PC-9 (cell line): Measurements from ENCODE around the gene NPS. TPM values are rescaled to one million over a fixed set of nuclear protein-coding genes. Genes with fewer than 3 reads are reported as not detected.

ENCODE experiments used
- BruUV-seq: library from RNA; stranded (reverse); fragments of 400-500 nt; replicated peaks from 2 replicates; lab custom pipeline; 2021; lab: Mats Ljungman, UMichigan
- CTCF ChIA-PET: fragments of 300-600 bp; sonication (Branson Sonifier 250); formaldehyde crosslinking; loops from one replicate; lab custom pipeline; 2022; ENCODE audit warnings: antibody characterized with exemption; lab: Charles Lee
- POLR2A ChIA-PET: fragments of 300-600 bp; sonication (Branson Sonifier 250); formaldehyde crosslinking; loops from one replicate; lab custom pipeline; 2022; ENCODE audit warnings: antibody characterized with exemption; ENCODE audit not compliant: unreplicated experiment; lab: Charles Lee
- DNase-seq, 2 experiments: peaks; one replicate each; pipeline versions ENCODE4 v3.0.0 to v3.0.0-alpha.2; 2015 to 2022; ENCODE audit warnings: mixed read lengths in 1 of 2
- H2AFZ ChIP-seq: fragments of 200-600 bp; sonication (generic); 2 replicates; pipeline ENCODE4 v1.8.1; 2017; ENCODE audit warnings: antibody characterized with exemption
- H3F3A ChIP-seq: fragments of 200-600 bp; sonication (generic); 2 replicates; pipeline ENCODE4 v1.8.1; 2017; ENCODE audit warnings: antibody characterized with exemption, mild to moderate bottlenecking, low read depth; ENCODE audit not compliant: insufficient read depth
- H3K27ac ChIP-seq: fragments of 200-600 bp; sonication (generic); 2 replicates; pipeline ENCODE4 v1.6.1; 2016; ENCODE audit warnings: mixed run types
- H3K27me3 ChIP-seq: fragments of 200-600 bp; sonication (generic); 2 replicates; pipeline ENCODE4 v1.6.1; 2016; ENCODE audit warnings: low read depth, mixed run types; ENCODE audit not compliant: insufficient read depth
- H3K36me3 ChIP-seq: fragments of 200-600 bp; sonication (generic); 2 replicates; pipeline ENCODE4 v1.6.1; 2016; ENCODE audit warnings: low read depth, mixed run types
- H3K4me1 ChIP-seq: fragments of 200-600 bp; sonication (generic); replicated peaks from 2 replicates; pipeline ENCODE4 v1.6.1; 2016; ENCODE audit warnings: mixed run types; ENCODE audit not compliant: insufficient read depth
- H3K4me2 ChIP-seq: fragments of 200-600 bp; sonication (generic); 2 replicates; pipeline ENCODE4 v1.6.1; 2017; ENCODE audit warnings: mixed run types
- H3K4me3 ChIP-seq: fragments of 200-600 bp; sonication (generic); 2 replicates; pipeline ENCODE4 v1.6.1; 2016; ENCODE audit warnings: mixed run types
- H3K79me2 ChIP-seq: fragments of 200-600 bp; sonication (generic); 2 replicates; pipeline ENCODE4 v1.6.1; 2017; ENCODE audit warnings: low read depth, mixed run types
- H3K9me2 ChIP-seq: fragments of 200-600 bp; sonication (generic); 2 replicates; pipeline ENCODE4 v1.8.1; 2017; ENCODE audit warnings: mild to moderate bottlenecking; ENCODE audit not compliant: insufficient read depth
- H3K9me3 ChIP-seq: fragments of 200-600 bp; sonication (generic); 2 replicates; pipeline ENCODE4 v1.8.1; 2016; ENCODE audit warnings: low read depth; ENCODE audit not compliant: insufficient read depth
- H4K20me1 ChIP-seq: fragments of 200-600 bp; sonication (generic); 2 replicates; pipeline ENCODE4 v1.8.1; 2017; ENCODE audit not compliant: insufficient read depth
- CTCF ChIP-seq: fragments of 200-600 bp; sonication (generic); conservative IDR thresholded peaks from 2 replicates; pipeline ENCODE4 v1.6.1; 2017; ENCODE audit warnings: mixed run types, antibody characterized with exemption, mild to moderate bottlenecking, moderate library complexity
- EZH2 ChIP-seq: fragments of 200-600 bp; sonication (generic); IDR thresholded peaks from 2 replicates; pipeline ENCODE4 v1.8.0; 2017; ENCODE audit warnings: antibody characterized with exemption, low read depth
- intact Hi-C: fragments of 100-400 bp; cut with micrococcal nuclease; formaldehyde crosslinking; loops from one replicate; pipeline ENCODE4 v1.10.0; 2022; ENCODE audit not compliant: unreplicated experiment
- total RNA-seq: library from RNA; stranded (reverse); gene quantifications from 2 replicates; pipeline ENCODE4 v1.2.3, GENCODE V29; 2021

Gene NPS
- total RNA-seq, 1 experiment from 2014 or later, result not detected

GRCh38 chr10:127532659-127533058 is 16.4 kb upstream of the NPS start:
- H2AFZ ChIP-seq, result no peak overlapping the region
- H3F3A ChIP-seq, result no peaks in the 10 kb centered on the region
- no peaks in the 10 kb centered on the region for H4K20me1 ChIP-seq
- no peak overlapping the region for H3K27ac ChIP-seq
- no peaks in the 10 kb centered on the region for H3K79me2 ChIP-seq
- BruUV-seq, result no TSS peak
- no peaks in the 10 kb centered on the region for H3K36me3 ChIP-seq
- DNase-seq, result no peak
- H3K27me3 ChIP-seq, result peaks cover 67% of the 10 kb centered on the region
- intact Hi-C loops, result no loop called here
- H3K4me1 ChIP-seq, result no peaks in the 10 kb centered on the region
- CTCF ChIA-PET, result no interaction called here
- POLR2A ChIA-PET, result no interaction called here
- H3K9me2 ChIP-seq, result no peaks in the 10 kb centered on the region
- no peak overlapping the region for H3K4me3 ChIP-seq
- TF ChIP-seq CTCF, result no peak
- no peak for TF ChIP-seq EZH2
- no peak overlapping the region for H3K4me2 ChIP-seq
- H3K9me3 ChIP-seq, result no peaks in the 10 kb centered on the region

- no peaks in the 10 kb centered on the region for H3K79me2 ChIP-seq
- no peak for DNase-seq
- H3K4me2 ChIP-seq, result no peak overlapping the region
- peaks cover 53% of the 10 kb centered on the region for H3K27me3 ChIP-seq
- intact Hi-C loops, result no loop called here
- ChIA-PET POLR2A (no interaction called here), CTCF (no interaction called here)
- no peaks in the 10 kb centered on the region for H3K9me2 ChIP-seq
- no peak overlapping the region for H3K4me3 ChIP-seq
- TF ChIP-seq EZH2, result no peak
- no peaks in the 10 kb centered on the region for H3K36me3 ChIP-seq
- no peaks in the 10 kb centered on the region for H3F3A ChIP-seq
- no peak overlapping the region for H3K27ac ChIP-seq
- no peaks in the 10 kb centered on the region for H3K4me1 ChIP-seq
- H3K9me3 ChIP-seq, result no peaks in the 10 kb centered on the region
- no peak overlapping the region for H2AFZ ChIP-seq
- H4K20me1 ChIP-seq, result no peaks in the 10 kb centered on the region
- BruUV-seq, result no TSS peak
Observed at GRCh38 chr10:127534074-127534473, 15.0 kb upstream of the NPS start.

DNA sequence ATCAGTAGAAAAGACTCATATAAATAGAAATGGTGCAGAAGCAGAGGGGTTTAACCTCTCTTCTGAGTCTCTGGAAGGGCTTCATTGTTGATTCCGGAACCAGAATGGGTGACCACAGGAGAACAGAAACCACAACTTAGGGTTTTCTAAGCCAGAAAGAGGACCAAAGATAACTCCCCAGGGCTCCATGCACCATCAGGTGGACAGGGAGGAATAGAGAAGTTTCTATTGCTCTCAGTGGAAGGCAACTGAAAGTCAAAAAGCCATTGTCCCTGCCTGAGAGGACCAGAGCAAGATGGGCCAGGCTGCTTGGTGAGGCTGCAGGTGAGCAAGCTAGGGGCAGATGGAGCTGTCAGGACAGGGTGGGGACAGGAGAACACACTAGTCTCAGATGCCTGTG is 14.6 kb upstream of the NPS start:
- no peak overlapping the region for H3K4me2 ChIP-seq
- H3K27me3 ChIP-seq, result peaks cover 49% of the 10 kb centered on the region
- no TSS peak for BruUV-seq
- ChIA-PET CTCF (no interaction called here), POLR2A (no interaction called here)
- no peak for DNase-seq
- no peaks in the 10 kb centered on the region for H3K36me3 ChIP-seq
- H3K27ac ChIP-seq, result no peak overlapping the region
- H3F3A ChIP-seq, result no peaks in the 10 kb centered on the region
- intact Hi-C loops, result no loop called here
- no peak for TF ChIP-seq CTCF
- no peak for TF ChIP-seq EZH2
- no peaks in the 10 kb centered on the region for H3K9me3 ChIP-seq
- no peaks in the 10 kb centered on the region for H3K4me1 ChIP-seq
- H3K79me2 ChIP-seq, result no peaks in the 10 kb centered on the region
- no peak overlapping the region for H3K4me3 ChIP-seq
- H2AFZ ChIP-seq, result no peak overlapping the region
- no peaks in the 10 kb centered on the region for H4K20me1 ChIP-seq
- no peaks in the 10 kb centered on the region for H3K9me2 ChIP-seq

- TF ChIP-seq CTCF, result no peak
- no peak for TF ChIP-seq EZH2
- DNase-seq, result no peak
- Histone ChIP-seq H4K20me1 (no peaks in the 10 kb centered on the region), H3K9me2 (no peaks in the 10 kb centered on the region), H3K4me1 (no peaks in the 10 kb centered on the region), H3K9me3 (no peaks in the 10 kb centered on the region), H3K4me3 (no peak overlapping the region), H3K27me3 (peaks cover 36% of the 10 kb centered on the region), H3K27ac (no peak overlapping the region), H2AFZ (no peak overlapping the region), H3K4me2 (no peak overlapping the region), H3K79me2 (no peaks in the 10 kb centered on the region), H3K36me3 (no peaks in the 10 kb centered on the region), H3F3A (no peaks in the 10 kb centered on the region)
- ChIA-PET CTCF (no interaction called here), POLR2A (no interaction called here)
- no TSS peak for BruUV-seq
- intact Hi-C loops, result no loop called here
Observed at GRCh38 chr10:127535802-127536515, 13.2 kb upstream of the NPS start.
